Measurements from ENCODE around the gene PSORS1C1. TPM values are rescaled to one million over a fixed set of nuclear protein-coding genes. Genes with fewer than 3 reads are reported as not detected.

Gene PSORS1C1
- polyA plus RNA-seq, 1 donor (not counting 4 experiments of a cell fraction or from before 2014, with no cell fraction given) = 5.7 TPM

- Histone ChIP-seq H3K79me2 (ENCODE audit: control insufficient read depth, insufficient read depth, low read length) (no peaks in the 10 kb centered on the region), H3K36me3 (ENCODE audit: control insufficient read depth in 2 of 2, extremely low read depth in 1 of 2, insufficient read depth in 2 of 2, low read length in 2 of 2) (peaks cover 2 to 3% of the 10 kb centered on the region in 2 experiments), H3K27me3 (ENCODE audit: control insufficient read depth, extremely low read depth, insufficient read depth, low read length) (no peaks in the 10 kb centered on the region), H3K4me3 (ENCODE audit: control insufficient read depth in 2 of 3, extremely low read depth in 1 of 3, insufficient read depth in 2 of 3, low read depth in 1 of 3, low read length in 3 of 3) (no peak overlapping the region), H3K9me1 (ENCODE audit: control insufficient read depth, extremely low read depth, insufficient read depth, low read length) (no peaks in the 10 kb centered on the region), H3K27ac (ENCODE audit: control insufficient read depth, insufficient read depth, low read length) (no peak overlapping the region), H2AFZ (ENCODE audit: control insufficient read depth, low read length) (no peak overlapping the region), H3K4me1 (ENCODE audit: control insufficient read depth, extremely low read depth, insufficient read depth, low read length) (peaks cover 10% of the 10 kb centered on the region), H3K9ac (ENCODE audit: control insufficient read depth, extremely low read depth, insufficient read depth, low read length) (no peak overlapping the region), H3K4me2 (ENCODE audit: control insufficient read depth, extremely low read depth, insufficient read depth, low read depth, low read length) (no peak overlapping the region), H3K9me3 (ENCODE audit: control insufficient read depth, low read depth, low read length) (no peaks in the 10 kb centered on the region), H4K20me1 (ENCODE audit: control insufficient read depth, extremely low read depth, insufficient read depth, low read length) (no peaks in the 10 kb centered on the region)
- dilution Hi-C loops (cut with MboI; ENCODE audit: extremely low pct_ligation_motif_present, low sequenced_read_pairs) = no loop called here
- DNase-seq (ENCODE audit: low read depth, low spot score) = no peak
- no peak for FAIRE-seq
- no peak for TF ChIP-seq EZH2 (IDR thresholded peaks at IDR 0.05; ENCODE audit: low read length)
- TF ChIP-seq, protein P1, sequence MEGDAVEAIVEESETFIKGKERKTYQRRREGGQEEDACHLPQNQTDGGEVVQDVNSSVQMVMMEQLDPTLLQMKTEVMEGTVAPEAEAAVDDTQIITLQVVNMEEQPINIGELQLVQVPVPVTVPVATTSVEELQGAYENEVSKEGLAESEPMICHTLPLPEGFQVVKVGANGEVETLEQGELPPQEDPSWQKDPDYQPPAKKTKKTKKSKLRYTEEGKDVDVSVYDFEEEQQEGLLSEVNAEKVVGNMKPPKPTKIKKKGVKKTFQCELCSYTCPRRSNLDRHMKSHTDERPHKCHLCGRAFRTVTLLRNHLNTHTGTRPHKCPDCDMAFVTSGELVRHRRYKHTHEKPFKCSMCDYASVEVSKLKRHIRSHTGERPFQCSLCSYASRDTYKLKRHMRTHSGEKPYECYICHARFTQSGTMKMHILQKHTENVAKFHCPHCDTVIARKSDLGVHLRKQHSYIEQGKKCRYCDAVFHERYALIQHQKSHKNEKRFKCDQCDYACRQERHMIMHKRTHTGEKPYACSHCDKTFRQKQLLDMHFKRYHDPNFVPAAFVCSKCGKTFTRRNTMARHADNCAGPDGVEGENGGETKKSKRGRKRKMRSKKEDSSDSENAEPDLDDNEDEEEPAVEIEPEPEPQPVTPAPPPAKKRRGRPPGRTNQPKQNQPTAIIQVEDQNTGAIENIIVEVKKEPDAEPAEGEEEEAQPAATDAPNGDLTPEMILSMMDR (optimal IDR thresholded peaks at IDR 0.05 in 1 of 3, IDR thresholded peaks at IDR 0.05 in 1 of 3, conservative IDR thresholded peaks at IDR 0.05 in 1 of 3; ENCODE audit: extremely low read depth in 1 of 3, insufficient read depth in 2 of 3, low read length in 3 of 3) = no peak
Observed at GRCh38 chr6:31140643-31141042, 26.0 kb downstream of the PSORS1C1 start.

GRCh38 chr6:31142361-31142761, 27.8 kb downstream of the PSORS1C1 start:
- dilution Hi-C loops (cut with MboI; ENCODE audit: extremely low pct_ligation_motif_present, low sequenced_read_pairs) = no loop called here
- H4K20me1 ChIP-seq (ENCODE audit: control insufficient read depth, extremely low read depth, insufficient read depth, low read length) = no peaks in the 10 kb centered on the region
- no peaks in the 10 kb centered on the region for H3K79me2 ChIP-seq (ENCODE audit: control insufficient read depth, insufficient read depth, low read length)
- H3K4me1 ChIP-seq (ENCODE audit: control insufficient read depth, extremely low read depth, insufficient read depth, low read length) = peaks cover 10% of the 10 kb centered on the region
- H3K36me3 ChIP-seq (ENCODE audit: control insufficient read depth in 2 of 2, extremely low read depth in 1 of 2, insufficient read depth in 2 of 2, low read length in 2 of 2) = peaks cover 2 to 3% of the 10 kb centered on the region in 2 experiments
- no peak overlapping the region for H3K4me2 ChIP-seq (ENCODE audit: control insufficient read depth, extremely low read depth, insufficient read depth, low read depth, low read length)
- no peak for FAIRE-seq
- TF ChIP-seq, protein P1 (optimal IDR thresholded peaks at IDR 0.05 in 1 of 3, IDR thresholded peaks at IDR 0.05 in 1 of 3, conservative IDR thresholded peaks at IDR 0.05 in 1 of 3; ENCODE audit: extremely low read depth in 1 of 3, insufficient read depth in 2 of 3, low read length in 3 of 3) = no peak
- no peak for TF ChIP-seq EZH2 (IDR thresholded peaks at IDR 0.05; ENCODE audit: low read length)
- no peak overlapping the region for H3K9ac ChIP-seq (ENCODE audit: control insufficient read depth, extremely low read depth, insufficient read depth, low read length)
- H3K4me3 ChIP-seq (ENCODE audit: control insufficient read depth in 2 of 3, extremely low read depth in 1 of 3, insufficient read depth in 2 of 3, low read depth in 1 of 3, low read length in 3 of 3) = no peak overlapping the region
- H3K27me3 ChIP-seq (ENCODE audit: control insufficient read depth, extremely low read depth, insufficient read depth, low read length) = no peaks in the 10 kb centered on the region
- H3K27ac ChIP-seq (ENCODE audit: control insufficient read depth, insufficient read depth, low read length) = no peak overlapping the region
- no peaks in the 10 kb centered on the region for H3K9me3 ChIP-seq (ENCODE audit: control insufficient read depth, low read depth, low read length)
- no peak overlapping the region for H2AFZ ChIP-seq (ENCODE audit: control insufficient read depth, low read length)
- no peak for DNase-seq (ENCODE audit: low read depth, low spot score)
- H3K9me1 ChIP-seq (ENCODE audit: control insufficient read depth, extremely low read depth, insufficient read depth, low read length) = no peaks in the 10 kb centered on the region

All from keratinocyte (primary cell).